ENCODE data around the gene GUK1.

- TF ChIP-seq EZH2 (IDR thresholded peaks at IDR 0.05; ENCODE audit: borderline replicate concordance, insufficient read depth, low read depth, low read length, poor library complexity, severe bottlenecking) (no peak), CTCF (IDR thresholded peaks at IDR 0.05) (peak; percentile 73)
Measured at GRCh38 chr1:228165372-228166169, 25.5 kb downstream of the GUK1 start, which contains the start of gene IBA57.

Measured in B cell (primary cell).